B cell (primary cell): Measurements from ENCODE around the gene CLIP4. TPM values are rescaled to one million over a fixed set of nuclear protein-coding genes. Genes with fewer than 3 reads are reported as not detected.

Source experiments
- ATAC-seq: fragments of 200-7000 bp; cut with Tn5 transposase; one replicate; pipeline ENCODE4 v1.10.0; 2021; ENCODE audit warnings: low read depth, mild to moderate bottlenecking, moderate number of reproducible peaks, moderate library complexity
- CTCF ChIA-PET: fragments of 350-600 bp; sonication (Branson Sonifier 250); formaldehyde crosslinking; loops from one replicate; lab custom pipeline; 2021; ENCODE audit warnings: antibody characterized with exemption, inconsistent platforms; lab: Charles Lee
- POLR2A ChIA-PET: fragments of 350-600 bp; sonication (Branson Sonifier 250); formaldehyde crosslinking; loops from one replicate; lab custom pipeline; 2021; ENCODE audit warnings: antibody characterized with exemption; lab: Charles Lee
- DNase-seq: peaks from one replicate; pipeline ENCODE4 v3.0.0; 2013
- H2AFZ ChIP-seq: 2 replicates; pipeline ENCODE4 v1.6.1; 2012; ENCODE audit warnings: mild to moderate bottlenecking, low read depth, low read length; ENCODE audit not compliant: insufficient read depth, poor library complexity, severe bottlenecking
- H3K27ac ChIP-seq, 2 donors: 1 replicate in 1 of 2; 2 replicates in 1 of 2; pipeline ENCODE4 v1.5.1; 2012 to 2013; ENCODE audit warnings: low read length in 2 of 2, mild to moderate bottlenecking in 2 of 2, moderate library complexity in 1 of 2
- H3K27me3 ChIP-seq, 4 experiments: fragments of 200-600 bp in 1 of 4; sonication (generic) in 1 of 4; replicated peaks in 1 of 4; 1 replicate in 2 of 4; 2 replicates in 2 of 4; pipeline versions ENCODE4 v1.6.1 to v1.7.0; 2013 to 2016; ENCODE audit warnings: low read length in 3 of 4, mild to moderate bottlenecking in 2 of 4, mixed read lengths in 1 of 4, moderate library complexity in 1 of 4; ENCODE audit not compliant: insufficient read depth in 4 of 4, control insufficient read depth in 3 of 4; ENCODE audit errors: control extremely low read depth in 1 of 4
- H3K36me3 ChIP-seq, 2 experiments: replicated peaks in 1 of 2; 1 replicate in 1 of 2; 2 replicates in 1 of 2; pipeline versions ENCODE4 v1.6.1 to v1.7.1; 2013; ENCODE audit warnings: low read length in 1 of 2; ENCODE audit not compliant: insufficient read depth in 2 of 2, control insufficient read depth in 1 of 2; ENCODE audit errors: control extremely low read depth in 1 of 2, extremely low read depth in 1 of 2
- H3K4me1 ChIP-seq, 2 donors: fragments of 200-600 bp in 1 of 2; sonication (generic) in 1 of 2; 1 replicate in 1 of 2; 2 replicates in 1 of 2; pipeline versions ENCODE4 v1.5.1 to v1.6.1; 2013 to 2017; ENCODE audit warnings: low read length in 2 of 2; ENCODE audit not compliant: control insufficient read depth in 2 of 2, insufficient read depth in 2 of 2
- H3K4me2 ChIP-seq: replicated peaks from 2 replicates; pipeline ENCODE3; 2012; ENCODE audit warnings: mild to moderate bottlenecking, low read depth, low read length; ENCODE audit not compliant: poor library complexity, severe bottlenecking
- H3K4me3 ChIP-seq, 5 experiments: fragments of 200-600 bp in 1 of 5; sonication (generic) in 1 of 5; 1 replicate in 3 of 5; 2 replicates in 2 of 5; pipeline versions ENCODE4 v1.5.1 to v1.7.0; 2011 to 2016; ENCODE audit warnings: low read length in 4 of 5, mild to moderate bottlenecking in 4 of 5, low read depth in 2 of 5, control low read depth in 1 of 5, moderate library complexity in 1 of 5; ENCODE audit not compliant: insufficient read depth in 1 of 5; ENCODE audit errors: control extremely low read depth in 1 of 5, extremely low read depth in 1 of 5
- H3K79me2 ChIP-seq: fragments of 200-600 bp; sonication (generic); one replicate; pipeline ENCODE4 v1.6.0; 2016; ENCODE audit warnings: low read length; ENCODE audit not compliant: control insufficient read depth, insufficient read depth
- H3K9ac ChIP-seq: fragments of 200-600 bp; sonication (generic); 2 replicates; pipeline ENCODE4 v1.6.1; 2017; ENCODE audit warnings: mild to moderate bottlenecking, low read length, moderate library complexity
- H3K9me3 ChIP-seq, 3 donors: one replicate each; pipeline versions ENCODE4 v1.6.1 to v1.7.1; 2013; ENCODE audit warnings: low read length in 2 of 3; ENCODE audit not compliant: control insufficient read depth in 2 of 3, insufficient read depth in 1 of 3; ENCODE audit errors: control extremely low read depth in 1 of 3
- H4K20me1 ChIP-seq: 2 replicates; pipeline ENCODE4 v1.6.0; 2012; ENCODE audit warnings: mild to moderate bottlenecking, low read length; ENCODE audit not compliant: insufficient read depth, control insufficient read depth, poor library complexity, severe bottlenecking
- H3K27ac Mint-ChIP-seq: one replicate; pipeline ENCODE4 v1.8.0; 2021; ENCODE audit warnings: mixed read lengths
- H3K27me3 Mint-ChIP-seq: one replicate; pipeline ENCODE4 v1.8.0; 2021; ENCODE audit warnings: mixed read lengths
- H3K4me1 Mint-ChIP-seq: one replicate; pipeline ENCODE4 v1.8.0; 2021; ENCODE audit warnings: mixed read lengths
- H3K4me3 Mint-ChIP-seq: one replicate; pipeline ENCODE4 v1.8.0; 2021; ENCODE audit warnings: mixed read lengths
- H3K9me3 Mint-ChIP-seq: one replicate; pipeline ENCODE4 v1.8.0; 2022; ENCODE audit warnings: mixed read lengths; ENCODE audit not compliant: insufficient read depth
- EZH2 ChIP-seq: IDR thresholded peaks from 2 replicates; pipeline ENCODE4 v1.6.1; 2012; ENCODE audit warnings: borderline replicate concordance, low read depth, mild to moderate bottlenecking, moderate library complexity, low read length; ENCODE audit not compliant: insufficient read depth, poor library complexity, severe bottlenecking
- WGBS: methylation state at CpG from one replicate; pipeline ENCODE4 v1.1.5; 2013; ENCODE audit warnings: missing lambda C conversion rate; ENCODE audit not compliant: insufficient coverage; 5-methylcytosine and 5-hydroxymethylcytosine counted together
- intact Hi-C: fragments of 100-400 bp; cut with micrococcal nuclease; formaldehyde crosslinking; loops from one replicate; pipeline ENCODE4 v1.10.0; 2022
- polyA plus RNA-seq: library from polyadenylated mRNA; depleted of rRNA; stranded (reverse); fragments of >200 nt; gene quantifications from 2 replicates; pipeline ENCODE4 v1.2.3, GENCODE V29; 2012
- total RNA-seq, 2 donors: library from RNA; stranded (reverse); fragments of 120-200 nt in 1 of 2; gene quantifications; 1 replicate in 1 of 2; 2 replicates in 1 of 2; pipeline versions ENCODE4 v1.2.3 to v1.2.4, GENCODE V29; 2013 to 2022
- TF ChIP-seq, protein P1 (sequence below): fragments of 200-600 bp; IDR thresholded peaks from one replicate; pipeline ENCODE4 v1.8.0; 2022; ENCODE audit warnings: antibody characterized with exemption, mild to moderate bottlenecking

Gene CLIP4
- total and polyA plus RNA-seq, 2 donors (not counting 1 experiment from before 2014, with no cell fraction given) = 4.0 to 20.8 TPM

DNA sequence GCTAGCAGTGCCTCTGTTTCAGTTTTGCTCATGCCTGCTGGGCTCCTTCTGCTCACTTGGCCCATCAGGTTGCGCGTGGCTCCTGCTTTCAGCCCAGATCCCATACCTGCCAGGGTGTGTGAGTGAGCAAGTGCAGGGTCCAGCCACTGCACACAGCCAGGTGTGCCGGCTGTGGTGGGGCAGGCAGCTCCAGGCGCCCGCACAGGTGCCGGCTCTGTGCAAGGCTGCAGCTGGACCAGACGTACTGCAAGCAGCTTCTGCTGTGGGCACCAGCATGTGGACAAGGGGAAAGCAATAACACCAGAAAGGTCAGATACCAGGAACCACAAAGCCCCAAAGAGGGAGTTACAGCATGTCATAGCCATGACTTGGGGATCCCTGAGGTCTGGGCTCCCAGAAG is 35.3 kb upstream of the CLIP4 start:
- Histone ChIP-seq H3K27me3 (no peaks in the 10 kb centered on the region), H3K4me2 (no peak overlapping the region), H3K36me3 (no peaks in the 10 kb centered on the region), H4K20me1 (no peaks in the 10 kb centered on the region), H3K79me2 (no peaks in the 10 kb centered on the region), H3K9ac (no peak overlapping the region), H2AFZ (no peak overlapping the region), H3K27ac (no peak overlapping the region), H3K4me1 (no peaks in the 10 kb centered on the region), H3K9me3 (peaks cover 0 to 17% (median 13%) of the 10 kb centered on the region in 3 donors), H3K4me3 (no peak overlapping the region)
- no peak overlapping the region for H3K4me3 Mint-ChIP-seq
- WGBS = 97% methylated on average over 7 of the region's 7 CpGs
- no peaks in the 10 kb centered on the region for H3K27me3 Mint-ChIP-seq
- peaks cover 4% of the 10 kb centered on the region for H3K4me1 Mint-ChIP-seq
- ChIA-PET CTCF (no interaction called here), POLR2A (no interaction called here)
- DNase-seq (no peak), ATAC-seq (no peak)
- peaks cover 3% of the 10 kb centered on the region for H3K9me3 Mint-ChIP-seq
- intact Hi-C loops = no loop called here
- no peak overlapping the region for H3K27ac Mint-ChIP-seq
- TF ChIP-seq EZH2 = no peak
- TF ChIP-seq, protein P1, sequence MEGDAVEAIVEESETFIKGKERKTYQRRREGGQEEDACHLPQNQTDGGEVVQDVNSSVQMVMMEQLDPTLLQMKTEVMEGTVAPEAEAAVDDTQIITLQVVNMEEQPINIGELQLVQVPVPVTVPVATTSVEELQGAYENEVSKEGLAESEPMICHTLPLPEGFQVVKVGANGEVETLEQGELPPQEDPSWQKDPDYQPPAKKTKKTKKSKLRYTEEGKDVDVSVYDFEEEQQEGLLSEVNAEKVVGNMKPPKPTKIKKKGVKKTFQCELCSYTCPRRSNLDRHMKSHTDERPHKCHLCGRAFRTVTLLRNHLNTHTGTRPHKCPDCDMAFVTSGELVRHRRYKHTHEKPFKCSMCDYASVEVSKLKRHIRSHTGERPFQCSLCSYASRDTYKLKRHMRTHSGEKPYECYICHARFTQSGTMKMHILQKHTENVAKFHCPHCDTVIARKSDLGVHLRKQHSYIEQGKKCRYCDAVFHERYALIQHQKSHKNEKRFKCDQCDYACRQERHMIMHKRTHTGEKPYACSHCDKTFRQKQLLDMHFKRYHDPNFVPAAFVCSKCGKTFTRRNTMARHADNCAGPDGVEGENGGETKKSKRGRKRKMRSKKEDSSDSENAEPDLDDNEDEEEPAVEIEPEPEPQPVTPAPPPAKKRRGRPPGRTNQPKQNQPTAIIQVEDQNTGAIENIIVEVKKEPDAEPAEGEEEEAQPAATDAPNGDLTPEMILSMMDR = no peak

DNA sequence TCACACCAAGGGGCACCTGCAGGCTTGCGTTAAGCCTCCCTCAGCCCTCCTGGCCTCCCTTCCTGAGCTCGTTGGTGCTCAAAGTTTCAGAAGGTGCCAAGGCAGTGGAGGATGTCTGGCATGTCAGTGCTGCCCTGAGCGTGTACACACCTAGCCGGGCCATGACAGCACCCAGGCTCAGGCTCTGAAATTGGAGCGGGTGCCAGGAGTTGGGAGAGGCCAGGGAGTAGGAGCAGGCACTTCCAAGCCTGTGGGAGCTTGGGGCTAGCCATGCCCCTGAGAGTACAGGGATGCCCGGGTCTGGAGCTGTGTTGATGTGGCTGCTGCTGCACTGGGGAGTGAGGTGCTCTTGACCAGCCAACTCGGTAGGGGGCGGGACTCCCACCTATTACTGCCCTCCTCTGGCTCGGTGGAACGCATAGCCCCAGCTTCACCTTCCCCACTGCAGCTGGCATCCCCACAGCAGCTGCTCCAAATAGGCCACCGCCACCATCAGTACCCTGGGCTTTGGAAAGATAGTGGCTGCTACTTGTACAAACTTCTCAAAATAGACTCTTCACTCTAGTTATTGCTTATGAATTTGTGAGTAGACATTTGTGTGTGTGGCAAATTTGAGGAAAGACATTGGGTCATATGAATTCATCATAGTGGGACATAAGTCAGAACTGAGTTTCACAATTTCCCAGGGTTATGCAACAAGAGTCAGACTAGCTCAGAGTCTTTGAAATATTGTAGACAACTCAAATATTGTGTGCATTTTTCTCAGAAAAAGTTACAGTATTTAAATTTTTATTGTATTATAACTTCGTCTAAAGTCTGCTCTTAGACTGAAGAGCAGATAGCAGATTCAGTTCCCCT is 34.1 kb upstream of the CLIP4 start:
- Histone ChIP-seq H3K4me1 (no peaks in the 10 kb centered on the region), H3K79me2 (no peaks in the 10 kb centered on the region), H3K4me2 (no peak overlapping the region), H2AFZ (no peak overlapping the region), H4K20me1 (no peaks in the 10 kb centered on the region), H3K9ac (no peak overlapping the region), H3K36me3 (no peaks in the 10 kb centered on the region), H3K9me3 (peaks cover 0 to 17% (median 13%) of the 10 kb centered on the region in 3 donors), H3K4me3 (no peak overlapping the region), H3K27ac (no peak overlapping the region), H3K27me3 (no peaks in the 10 kb centered on the region)
- ATAC-seq (no peak), DNase-seq (no peak)
- CTCF ChIA-PET = no interaction called here
- intact Hi-C loops = no loop called here
- no peak overlapping the region for H3K4me3 Mint-ChIP-seq
- POLR2A ChIA-PET = no interaction called here
- WGBS = 98% methylated on average over 9 of the region's 12 CpGs
- H3K27ac Mint-ChIP-seq = no peak overlapping the region
- no peak for TF ChIP-seq EZH2
- TF ChIP-seq, protein P1 = no peak
- H3K9me3 Mint-ChIP-seq = peaks cover 3% of the 10 kb centered on the region
- no peaks in the 10 kb centered on the region for H3K27me3 Mint-ChIP-seq
- peaks cover 4% of the 10 kb centered on the region for H3K4me1 Mint-ChIP-seq
